Activated CD8-positive, alpha-beta memory T cell treated with anti-CD3 and anti-CD28 coated beads for 1 hour (primary cell): ENCODE results near the gene TSPAN14.
"Not testable (repeated sequence)": the region's sequence is repeated elsewhere in the genome, so short reads cannot be mapped to it uniquely, and the experiment has no call there.

Experiments
- DNase-seq, 2 donors: peaks; one replicate each; pipeline ENCODE4 v3.0.0-alpha.2; 2020; ENCODE audit warnings: low read depth in 1 of 2; ENCODE audit errors: extremely low read depth in 1 of 2

TSPAN14 gene

DNA sequence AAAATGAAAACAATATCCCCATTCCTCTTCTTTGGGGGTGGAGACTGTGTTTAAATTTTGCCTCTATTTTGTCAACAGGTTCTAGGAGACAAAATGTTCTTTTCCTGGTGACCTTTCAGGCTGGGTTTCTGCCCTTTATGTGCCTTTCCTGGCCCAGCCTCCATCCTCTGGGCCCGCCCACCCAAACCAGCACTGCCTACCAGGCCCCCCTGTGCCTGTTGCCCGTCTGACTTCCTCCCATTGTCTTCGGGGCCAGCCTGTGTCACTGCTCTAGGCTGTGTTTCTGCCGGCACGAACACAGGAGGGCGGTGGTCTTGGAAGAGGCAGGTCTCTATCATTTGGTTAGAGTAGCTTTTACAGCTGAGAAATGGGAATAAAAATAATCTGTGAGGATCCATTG lies 13.9 kb downstream of the TSPAN14 start:
- peak in 1 of 2 donors; percentile 53 for DNase-seq

DNA sequence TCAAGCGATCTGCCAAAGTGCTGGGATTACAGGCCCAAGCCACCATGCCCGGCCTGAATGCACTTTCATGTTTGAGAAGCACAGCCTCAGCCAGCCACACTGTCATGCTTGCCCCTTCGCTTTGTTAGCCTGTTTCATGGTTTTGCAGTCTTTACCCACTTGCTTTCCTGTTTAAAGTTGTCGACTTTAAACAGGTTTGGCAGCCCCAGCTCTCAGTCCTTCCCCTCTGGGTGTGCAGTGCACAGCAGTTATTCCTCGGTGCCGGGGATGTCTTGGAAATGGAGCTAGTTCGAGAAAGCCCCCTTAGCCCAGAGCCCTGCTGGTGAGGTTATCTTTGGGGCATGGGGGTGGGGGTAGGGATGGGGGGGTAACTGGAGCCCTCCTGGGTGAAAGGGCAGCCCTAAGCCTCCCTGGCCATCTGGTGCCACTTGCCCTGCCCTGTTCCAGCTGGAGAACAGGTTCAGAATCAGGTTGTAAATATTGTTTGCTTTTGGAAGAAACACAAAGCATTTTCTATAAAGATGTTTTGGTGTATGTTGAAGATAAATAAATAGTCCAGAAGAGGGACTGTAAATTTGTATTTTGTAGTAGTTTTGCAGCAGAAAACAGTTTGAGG lies 14.8 kb downstream of the TSPAN14 start:
- no peak for DNase-seq

- no peak for DNase-seq
Measured at GRCh38 chr10:80470266-80470665, 16.2 kb downstream of the TSPAN14 start.

GRCh38 chr10:80471001-80471400 lies 16.9 kb downstream of the TSPAN14 start:
- DNase-seq, result no peak

- no peak for DNase-seq
Measured at GRCh38 chr10:80471715-80472233, 17.7 kb downstream of the TSPAN14 start.

GRCh38 chr10:80472234-80473095 lies 18.4 kb downstream of the TSPAN14 start:
- no peak for DNase-seq

- DNase-seq, result no peak
Measured at GRCh38 chr10:80473096-80473657, 19.1 kb downstream of the TSPAN14 start.

GRCh38 chr10:80473692-80474596 lies 19.8 kb downstream of the TSPAN14 start:
- DNase-seq, result no peak

GRCh38 chr10:80474597-80474910 lies 20.4 kb downstream of the TSPAN14 start:
- DNase-seq, result no peak

GRCh38 chr10:80474941-80475340 lies 20.8 kb downstream of the TSPAN14 start:
- no peak for DNase-seq

GRCh38 chr10:80475641-80476040 lies 21.5 kb downstream of the TSPAN14 start:
- DNase-seq, result not testable (repeated sequence)

DNA sequence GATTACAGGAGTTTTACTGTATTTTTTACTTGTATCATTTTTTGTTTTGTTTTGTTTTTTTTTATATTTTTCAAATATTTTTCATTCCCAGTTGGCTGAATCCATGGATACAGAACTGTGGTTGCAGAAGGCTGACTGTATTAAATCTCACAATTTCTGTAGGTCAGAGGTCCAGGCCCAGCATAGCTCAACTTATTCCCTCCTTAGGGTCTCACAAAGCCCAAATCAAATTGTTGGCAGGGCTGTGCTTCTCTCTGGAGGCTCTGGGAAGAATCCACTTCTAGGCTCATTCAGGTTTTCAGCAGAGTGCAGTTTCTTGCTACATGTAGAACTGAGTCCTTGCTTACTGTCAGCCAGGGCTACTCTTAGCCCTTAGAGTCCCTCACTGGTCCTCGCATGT lies 22.6 kb downstream of the TSPAN14 start:
- DNase-seq, result no peak

GRCh38 chr10:80477813-80478212 lies 23.7 kb downstream of the TSPAN14 start:
- no peak for DNase-seq

GRCh38 chr10:80480373-80480772 lies 26.3 kb downstream of the TSPAN14 start:
- DNase-seq, result not testable (repeated sequence)

DNA sequence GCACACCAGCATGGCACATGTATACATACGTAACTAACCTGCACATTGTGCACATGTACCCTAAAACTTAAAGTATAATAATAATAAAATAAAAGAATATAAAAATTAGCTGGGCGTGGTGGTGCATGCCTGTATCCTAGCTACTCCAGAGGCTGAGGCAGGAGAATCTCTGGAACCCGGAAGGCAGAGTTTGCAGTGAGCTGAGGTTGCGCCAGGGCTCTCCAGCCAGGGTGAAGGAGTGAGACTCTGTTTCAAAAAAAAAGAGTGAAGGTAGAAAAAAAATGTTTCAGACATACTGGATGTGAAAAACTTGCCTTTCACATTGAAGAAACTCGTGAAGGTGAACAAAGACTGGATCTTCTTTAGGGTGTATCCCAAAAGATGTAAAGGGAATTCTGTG lies 26.7 kb downstream of the TSPAN14 start:
- no peak for DNase-seq

- DNase-seq, result no peak
Measured at GRCh38 chr10:80484243-80484642, 30.1 kb downstream of the TSPAN14 start.

DNA sequence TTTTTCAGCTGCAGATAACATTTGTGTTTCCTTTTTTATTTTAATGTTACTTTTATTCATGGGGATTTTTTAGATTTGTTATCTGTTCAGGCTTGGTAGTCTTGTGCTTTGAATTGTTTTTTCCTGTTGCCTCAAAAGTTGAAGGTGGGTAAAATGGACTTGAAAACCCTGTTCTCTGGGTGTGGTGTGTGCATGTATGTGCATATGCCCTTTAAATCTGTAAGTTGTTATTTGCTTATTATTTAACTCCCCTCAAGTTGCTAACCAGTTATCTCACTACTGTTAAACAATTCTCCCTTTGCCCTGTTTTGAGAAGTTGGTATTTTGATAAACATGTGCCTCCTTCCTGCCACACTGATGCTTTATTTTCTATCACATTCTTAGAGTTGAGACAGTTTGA lies 30.6 kb downstream of the TSPAN14 start:
- no peak for DNase-seq

DNA sequence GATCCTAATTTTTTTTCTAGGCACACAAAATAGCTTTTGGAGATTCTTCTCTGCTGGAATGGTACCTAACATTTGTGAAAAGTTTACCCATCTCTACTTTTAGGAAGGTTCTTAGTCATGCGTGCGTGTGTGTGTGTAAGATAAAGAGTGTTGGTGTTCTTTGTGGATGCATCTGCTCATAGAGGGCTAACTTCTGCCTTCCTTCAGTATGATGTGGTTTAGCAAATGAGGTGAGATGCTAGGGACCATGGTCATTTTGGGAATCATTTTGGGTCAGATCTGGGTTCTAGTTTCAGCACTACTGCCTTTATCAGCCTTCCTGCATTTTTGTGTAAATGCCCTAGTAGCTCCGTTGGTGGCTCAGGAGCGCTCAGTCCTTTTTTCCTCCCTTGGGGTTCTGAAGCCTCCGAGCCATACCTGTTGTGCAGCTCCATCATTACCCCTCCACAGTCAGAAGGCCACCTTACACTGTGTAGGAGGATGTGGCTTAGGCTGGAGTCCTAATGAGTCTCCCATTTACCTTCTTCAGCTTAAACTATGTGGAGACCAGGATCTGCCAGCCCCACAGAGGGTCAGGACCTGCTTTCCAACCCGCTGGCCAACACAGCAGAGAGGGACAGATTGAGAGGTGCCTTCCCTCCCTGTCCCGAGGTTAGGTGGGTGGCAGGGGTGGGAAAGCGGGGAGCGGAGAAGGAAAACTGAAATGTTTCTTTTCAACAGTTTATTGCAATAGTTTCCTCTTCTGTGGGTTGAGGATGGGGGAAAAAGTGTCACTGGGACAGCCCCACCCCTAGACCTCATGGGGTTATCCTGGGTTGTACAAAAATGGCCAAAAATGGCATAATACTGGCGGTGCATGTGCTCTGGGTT lies 31.2 kb downstream of the TSPAN14 start:
- no peak for DNase-seq

- no peak for DNase-seq
Measured at GRCh38 chr10:80485946-80486764, 32.0 kb downstream of the TSPAN14 start.
